ENCODE results near the gene SARNP. TPM values are rescaled to one million over a fixed set of nuclear protein-coding genes. Genes with fewer than 3 reads are reported as not detected.
"Not testable (repeated sequence)": the region's sequence is repeated elsewhere in the genome, so short reads cannot be mapped to it uniquely, and the experiment has no call there.

The SARNP gene
- total RNA-seq, 1 donor from 2014 or later: 76.6 TPM

GRCh38 chr12:55838361-55838760 is 20.8 kb upstream of the SARNP start:
- DNase-seq (ENCODE audit: low spot score): no peak
- Mint-ChIP-seq H3K27me3 (ENCODE audit: unreplicated experiment) (peaks cover 8% of the 10 kb centered on the region), H3K9me3 (ENCODE audit: unreplicated experiment) (no peaks in the 10 kb centered on the region), H3K4me1 (ENCODE audit: unreplicated experiment) (peaks cover 9% of the 10 kb centered on the region), H3K4me3 (ENCODE audit: unreplicated experiment) (peak overlapping the region; percentile 29), H3K36me3 (ENCODE audit: low read depth, unreplicated experiment) (peaks cover 14% of the 10 kb centered on the region), H3K27ac (ENCODE audit: unreplicated experiment) (no peak overlapping the region)
- TF ChIP-seq CTCF (IDR thresholded peaks at IDR 0.05; ENCODE audit: unreplicated experiment): no peak

- not testable (repeated sequence) for H3K4me3 Mint-ChIP-seq (ENCODE audit: unreplicated experiment)
- peaks cover 16% of the 10 kb centered on the region for H3K27me3 Mint-ChIP-seq (ENCODE audit: unreplicated experiment)
Observed at GRCh38 chr12:55834400-55834799, 16.9 kb upstream of the SARNP start.

GRCh38 chr12:55833056-55833455 is 15.5 kb upstream of the SARNP start:
- no peak overlapping the region for H3K4me3 Mint-ChIP-seq (ENCODE audit: unreplicated experiment)
- H3K4me1 Mint-ChIP-seq (ENCODE audit: unreplicated experiment): peaks cover 28% of the 10 kb centered on the region
- no peak for DNase-seq (ENCODE audit: low spot score)
- peaks cover 13% of the 10 kb centered on the region for H3K36me3 Mint-ChIP-seq (ENCODE audit: low read depth, unreplicated experiment)
- H3K27me3 Mint-ChIP-seq (ENCODE audit: unreplicated experiment): peaks cover 12% of the 10 kb centered on the region
- TF ChIP-seq CTCF (IDR thresholded peaks at IDR 0.05; ENCODE audit: unreplicated experiment): no peak
- no peak overlapping the region for H3K27ac Mint-ChIP-seq (ENCODE audit: unreplicated experiment)
- no peaks in the 10 kb centered on the region for H3K9me3 Mint-ChIP-seq (ENCODE audit: unreplicated experiment)

More at GRCh38 chr12:55834400-55834799, 16.9 kb upstream of the SARNP start:
- H3K9me3 Mint-ChIP-seq (ENCODE audit: unreplicated experiment); H3K27ac Mint-ChIP-seq (ENCODE audit: unreplicated experiment); DNase-seq (ENCODE audit: low spot score): not testable (repeated sequence)
- Mint-ChIP-seq H3K4me1 (ENCODE audit: unreplicated experiment) (peaks cover 24% of the 10 kb centered on the region), H3K36me3 (ENCODE audit: low read depth, unreplicated experiment) (peaks cover 13% of the 10 kb centered on the region)

- no peak for TF ChIP-seq CTCF (IDR thresholded peaks at IDR 0.05; ENCODE audit: unreplicated experiment)
- no peaks in the 10 kb centered on the region for H3K9me3 Mint-ChIP-seq (ENCODE audit: unreplicated experiment)
- H3K4me1 Mint-ChIP-seq (ENCODE audit: unreplicated experiment): peaks cover 36% of the 10 kb centered on the region
- no peak for DNase-seq (ENCODE audit: low spot score)
- peak overlapping the region; percentile 99 for H3K27ac Mint-ChIP-seq (ENCODE audit: unreplicated experiment)
- peak overlapping the region; percentile 100 for H3K4me3 Mint-ChIP-seq (ENCODE audit: unreplicated experiment)
- H3K36me3 Mint-ChIP-seq (ENCODE audit: low read depth, unreplicated experiment): peaks cover 17% of the 10 kb centered on the region
- H3K27me3 Mint-ChIP-seq (ENCODE audit: unreplicated experiment): peaks cover 12% of the 10 kb centered on the region
Observed at GRCh38 chr12:55831447-55831815, 13.9 kb upstream of the SARNP start.

GRCh38 chr12:55830601-55831446 is 13.3 kb upstream of the SARNP start:
- Mint-ChIP-seq H3K4me1 (ENCODE audit: unreplicated experiment) (peaks cover 38% of the 10 kb centered on the region), H3K4me3 (ENCODE audit: unreplicated experiment) (peak overlapping the region; percentile 100), H3K27ac (ENCODE audit: unreplicated experiment) (peak overlapping the region; percentile 99), H3K36me3 (ENCODE audit: low read depth, unreplicated experiment) (peaks cover 11% of the 10 kb centered on the region), H3K9me3 (ENCODE audit: unreplicated experiment) (no peaks in the 10 kb centered on the region), H3K27me3 (ENCODE audit: unreplicated experiment) (peaks cover 12% of the 10 kb centered on the region)
- TF ChIP-seq CTCF (IDR thresholded peaks at IDR 0.05; ENCODE audit: unreplicated experiment): no peak
- peak; percentile 60 for DNase-seq (ENCODE audit: low spot score)

All from endothelial cell (in vitro differentiated cells).